GM21381 (cell line): Measurements from ENCODE around the gene ICA1L.

ENCODE experiments used
- ATAC-seq: cut with Tn5 transposase; IDR thresholded peaks from one replicate; pipeline ENCODE4 v1.9.1; 2021; ENCODE audit warnings: mild to moderate bottlenecking, moderate library complexity; ENCODE audit not compliant: unreplicated experiment

The ICA1L gene

DNA sequence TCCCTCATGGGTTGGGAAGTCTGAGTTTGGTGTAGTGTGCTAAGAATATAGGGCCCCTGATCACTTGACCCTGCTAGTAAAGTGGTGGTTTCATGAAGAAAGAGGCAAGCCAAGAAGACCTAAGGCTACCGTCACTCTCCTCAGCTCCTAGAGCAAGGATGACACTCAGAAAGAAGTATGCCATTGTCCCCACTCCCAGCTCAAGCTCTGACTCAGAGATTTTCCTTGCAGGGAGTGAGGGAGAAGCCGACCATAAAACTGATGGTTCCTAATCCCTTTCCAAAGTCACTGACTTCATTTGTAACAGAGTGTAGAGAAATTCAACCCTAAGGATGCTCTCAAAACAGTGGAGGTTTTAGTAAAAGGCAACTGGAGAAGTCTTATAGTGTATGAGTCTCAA, 80.9 kb downstream of the ICA1L start:
- ATAC-seq = no peak

DNA sequence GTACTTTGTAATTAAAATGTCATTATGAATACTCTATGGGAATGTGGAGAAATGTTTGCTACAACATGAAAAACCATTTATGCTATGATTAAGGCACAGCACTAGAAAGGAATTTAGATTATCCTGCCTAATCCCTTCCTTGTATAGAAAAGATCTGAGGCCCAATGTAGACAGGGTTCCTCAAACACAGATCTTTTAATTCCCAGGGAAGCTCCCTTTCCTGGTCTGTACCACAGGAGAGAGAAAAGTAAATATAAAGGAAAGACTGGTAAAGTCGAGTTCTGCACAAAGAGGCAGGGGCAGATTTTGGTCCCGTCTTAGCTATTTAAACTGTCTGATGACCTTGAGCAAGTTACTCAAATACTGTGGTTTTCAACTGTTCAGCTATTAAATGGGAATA, 84.7 kb downstream of the ICA1L start:
- no peak for ATAC-seq

DNA sequence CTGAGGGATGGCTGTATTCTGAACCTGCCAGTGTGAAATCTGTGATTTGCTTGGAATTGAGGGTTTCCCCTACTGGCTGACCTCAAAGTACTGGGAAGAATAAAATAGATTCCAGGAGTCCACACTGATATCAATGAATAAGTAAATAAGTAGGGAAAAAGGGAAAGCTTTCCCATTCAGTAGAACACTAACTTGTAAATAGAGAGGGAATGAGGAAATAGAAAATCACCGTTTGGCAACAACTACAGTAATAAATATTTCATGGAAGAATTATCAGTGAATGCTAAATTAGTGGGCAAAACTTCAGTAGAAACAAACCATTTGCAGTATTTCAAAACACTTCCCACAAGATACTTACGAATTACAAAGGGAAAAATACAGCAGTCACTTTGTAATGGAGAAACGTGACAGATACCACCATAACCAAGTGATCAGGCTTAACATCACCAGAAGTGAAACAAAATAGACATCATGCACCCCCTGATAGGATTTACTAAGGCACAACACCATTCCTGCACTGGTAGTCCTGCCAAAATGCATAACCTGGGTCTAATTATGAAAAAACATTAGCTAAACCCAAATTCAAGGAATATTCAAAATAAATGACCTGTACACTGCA, 88.5 kb downstream of the ICA1L start:
- no peak for ATAC-seq

DNA sequence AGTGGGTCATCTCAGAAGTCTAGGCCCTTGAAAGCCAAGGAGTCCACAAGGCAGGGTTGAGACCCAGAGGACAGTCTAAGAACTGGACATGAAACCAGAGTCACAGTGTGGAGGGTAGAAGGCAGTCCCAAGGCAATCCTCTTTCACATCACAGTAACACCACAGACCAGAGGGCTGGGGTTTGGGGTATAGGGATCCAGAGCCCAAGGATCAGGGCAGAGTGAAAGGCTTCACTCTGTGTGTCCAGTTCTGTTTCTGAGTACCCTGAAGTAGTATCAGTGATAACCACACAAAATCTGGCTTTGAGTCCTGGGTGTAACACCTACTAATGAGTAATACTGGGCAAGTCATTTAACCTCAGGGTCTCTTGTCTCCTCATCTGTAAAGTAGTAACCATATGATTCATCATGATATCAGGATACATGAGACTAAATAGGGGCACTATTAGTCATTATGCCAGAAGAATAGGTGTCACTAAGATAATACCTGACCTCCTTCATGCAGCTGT, 91.0 kb downstream of the ICA1L start:
- peak; percentile 96 for ATAC-seq

DNA sequence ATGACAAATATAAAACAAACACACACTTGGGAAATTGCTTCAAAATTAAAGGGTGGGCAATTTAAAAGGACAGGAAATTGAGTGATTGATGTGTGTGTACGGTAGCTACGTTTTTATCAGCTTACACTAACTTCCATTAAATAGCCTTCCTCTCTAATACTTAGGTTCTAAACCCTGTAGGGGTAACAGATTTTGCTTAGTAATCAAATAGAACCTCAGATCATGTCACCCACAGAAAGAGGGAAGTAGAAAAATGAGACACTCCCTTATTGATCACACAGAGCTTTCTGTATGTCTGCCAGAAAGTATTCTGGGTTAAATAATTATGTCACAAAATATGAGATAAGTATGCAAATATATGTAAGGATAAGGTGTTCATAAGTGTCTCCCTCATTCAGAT, 93.3 kb downstream of the ICA1L start:
- no peak for ATAC-seq

DNA sequence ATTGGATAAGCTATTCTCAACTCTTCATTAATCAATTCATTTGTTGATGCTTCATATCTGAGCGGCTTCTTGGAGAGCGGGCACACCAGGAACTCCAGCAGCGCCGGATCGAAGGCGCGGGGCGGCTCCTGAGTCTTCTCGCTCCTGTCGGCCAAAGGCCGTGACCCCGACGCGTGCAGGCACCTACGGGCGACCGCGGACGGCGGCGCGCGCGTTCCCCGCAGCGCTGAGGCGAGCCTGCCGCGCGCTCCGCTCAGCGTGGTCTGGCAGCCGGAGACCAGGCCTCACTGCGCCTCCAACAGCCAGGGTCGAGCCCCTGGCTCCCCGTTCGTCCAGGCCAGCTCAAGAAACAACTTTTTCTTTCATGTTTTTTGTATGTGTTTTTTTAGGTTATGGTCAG, 97.5 kb downstream of the ICA1L start:
- no peak for ATAC-seq

DNA sequence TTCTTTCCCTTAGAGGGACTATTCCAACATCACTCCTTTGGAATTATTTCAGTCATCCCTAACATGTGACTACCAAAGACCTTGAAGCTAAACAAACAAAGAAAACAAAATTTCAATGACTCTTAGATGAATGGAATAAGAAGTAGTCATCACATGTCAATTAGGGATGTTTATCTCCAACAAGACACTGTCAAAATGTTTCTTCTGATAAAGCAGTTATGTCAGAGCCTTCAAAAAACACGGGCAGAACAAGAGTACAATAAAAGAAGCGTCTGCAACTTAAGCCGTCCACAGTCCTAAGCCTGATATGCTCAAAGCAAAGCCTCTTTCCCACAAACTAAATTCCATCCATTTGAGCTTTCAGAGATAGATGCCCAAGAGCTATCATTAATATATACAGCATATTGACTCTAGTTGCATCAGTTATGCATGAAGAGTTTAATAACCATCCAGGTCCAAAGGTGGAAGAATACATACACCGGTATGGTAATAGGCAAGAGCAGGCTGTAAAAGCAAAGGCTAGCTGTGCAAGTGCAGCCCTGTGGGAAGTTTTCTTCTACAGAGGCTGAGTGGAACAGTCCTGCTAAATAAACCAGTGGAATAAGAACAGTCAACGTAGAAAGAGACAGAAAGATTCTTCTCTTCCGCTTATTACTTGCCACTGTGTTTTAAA, 98.1 kb downstream of the ICA1L start:
- ATAC-seq = no peak

DNA sequence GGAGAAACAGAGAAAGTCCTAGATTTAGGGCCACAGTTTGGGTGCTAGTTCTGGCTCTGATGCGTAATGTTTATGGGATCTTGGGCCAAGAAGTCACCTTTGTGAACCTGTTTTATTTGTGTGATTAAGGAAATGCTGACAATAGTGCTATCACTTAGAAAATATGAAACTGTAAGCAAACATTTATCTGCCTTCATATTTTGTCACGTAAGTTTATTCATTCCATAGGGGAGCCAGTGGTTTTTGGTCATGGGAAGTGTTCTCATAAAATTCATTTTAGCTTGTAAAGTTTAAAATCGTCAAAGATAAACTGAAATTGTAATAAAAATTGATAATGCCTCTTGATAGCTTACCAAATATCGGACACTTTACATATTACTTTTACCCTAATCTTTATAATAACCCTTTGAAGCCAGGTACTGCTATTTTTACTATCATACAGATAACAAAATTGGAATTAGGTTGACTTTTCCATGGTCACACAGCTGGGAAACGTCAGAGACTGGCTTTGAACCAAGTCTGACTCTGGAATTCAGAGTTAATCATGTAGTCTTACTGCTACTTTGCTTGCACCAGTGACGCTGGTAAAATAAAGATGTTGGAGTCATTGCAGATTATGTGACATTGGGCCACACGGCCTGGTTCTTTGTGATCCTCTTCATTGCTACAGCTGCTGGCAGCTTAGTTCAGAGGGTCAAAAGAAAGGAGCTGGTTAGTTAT, 99.7 kb downstream of the ICA1L start:
- no peak for ATAC-seq

DNA sequence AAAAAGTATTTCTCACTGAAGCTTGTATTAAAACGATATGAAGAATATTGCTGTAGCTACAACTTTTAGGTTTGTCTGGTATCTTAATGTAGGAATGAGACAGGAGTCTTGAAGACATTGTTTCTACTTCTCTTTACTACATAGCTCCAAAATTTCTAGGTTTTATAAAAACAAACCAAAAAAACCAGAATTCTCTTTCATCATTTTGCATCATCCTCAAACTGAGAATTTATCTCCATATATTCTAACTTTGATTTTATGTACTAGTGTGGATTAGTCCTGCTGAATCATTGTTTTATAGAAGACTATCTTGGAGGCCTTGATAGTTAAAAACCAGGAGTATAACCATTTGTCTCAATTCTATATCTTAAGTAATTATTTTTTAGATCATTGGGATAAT, 100.2 kb downstream of the ICA1L start:
- ATAC-seq = no peak

DNA sequence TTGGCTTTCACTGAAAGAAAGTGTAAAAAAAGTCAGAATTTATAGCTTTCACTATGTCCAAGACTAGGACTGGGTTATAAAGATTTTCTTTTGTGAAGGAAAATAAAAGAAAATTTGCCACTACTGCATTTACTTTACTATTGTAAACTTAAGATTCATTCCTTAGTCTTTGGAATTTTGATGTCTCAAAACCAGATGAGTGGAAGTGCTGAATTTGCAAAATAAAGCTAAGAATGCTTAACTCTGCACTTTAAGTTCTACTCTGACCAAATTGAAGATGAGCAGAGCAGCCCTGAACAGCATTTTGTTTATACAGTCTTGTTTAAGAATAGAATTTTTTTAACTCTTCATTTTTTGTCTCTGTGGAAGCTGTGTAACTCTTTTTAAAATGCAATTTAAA, 102.4 kb downstream of the ICA1L start:
- no peak for ATAC-seq

DNA sequence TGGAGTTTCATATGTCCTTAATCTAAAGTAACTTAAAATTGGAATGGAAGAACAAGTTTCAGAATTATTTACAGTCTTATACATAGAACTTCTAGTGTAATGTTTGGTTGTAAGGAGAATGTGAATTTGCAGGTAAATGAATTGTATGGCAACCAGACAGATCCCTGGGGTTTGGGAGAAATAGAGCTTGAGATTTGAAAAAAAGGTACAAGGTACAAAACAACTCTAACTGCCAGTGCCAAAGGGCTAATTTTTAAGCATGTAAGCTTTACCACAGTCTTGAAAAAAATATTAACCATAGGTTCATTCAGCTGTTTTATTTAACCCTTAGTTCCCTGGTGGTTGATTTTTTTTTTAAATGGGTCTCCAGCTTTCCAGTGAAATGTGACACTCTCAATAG, 103.3 kb downstream of the ICA1L start:
- no peak for ATAC-seq

DNA sequence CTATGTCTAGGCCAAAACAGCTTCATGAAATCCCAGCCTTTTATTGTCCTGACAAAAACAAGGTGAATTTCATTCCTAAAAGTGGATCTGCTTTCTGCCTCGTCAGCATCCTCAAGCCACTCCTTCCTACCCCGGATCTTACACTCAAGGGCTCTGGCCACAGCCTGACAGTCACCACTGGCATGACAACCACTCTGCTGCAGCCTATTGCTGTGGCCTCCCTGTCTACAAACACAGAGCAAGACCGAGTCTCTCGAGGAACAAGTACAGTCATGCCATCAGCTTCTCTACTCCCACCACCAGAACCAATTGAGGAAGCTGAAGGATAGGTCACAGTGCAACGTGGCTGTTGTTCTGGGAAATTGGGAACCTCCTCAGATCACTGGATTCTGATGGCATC, 106.1 kb downstream of the ICA1L start:
- no peak for ATAC-seq

DNA sequence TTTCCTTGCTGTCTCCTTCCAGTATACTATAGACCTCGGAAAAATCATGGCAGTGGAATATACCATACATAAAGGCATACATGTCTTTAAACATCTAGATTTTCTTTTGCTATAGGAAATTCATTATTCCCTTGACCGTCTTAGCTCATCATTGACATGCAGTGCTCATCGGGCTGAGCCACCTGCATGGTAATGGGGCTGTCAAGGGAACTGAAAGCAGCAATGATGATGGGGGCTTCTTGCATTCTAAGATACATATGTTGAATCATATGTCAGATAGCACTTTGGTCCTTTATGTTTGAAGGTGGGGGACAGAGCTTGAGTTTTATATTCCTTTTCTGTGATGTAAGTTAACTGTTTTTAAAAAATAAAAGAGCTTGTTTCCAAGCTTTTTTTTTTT, 106.6 kb downstream of the ICA1L start:
- no peak for ATAC-seq

DNA sequence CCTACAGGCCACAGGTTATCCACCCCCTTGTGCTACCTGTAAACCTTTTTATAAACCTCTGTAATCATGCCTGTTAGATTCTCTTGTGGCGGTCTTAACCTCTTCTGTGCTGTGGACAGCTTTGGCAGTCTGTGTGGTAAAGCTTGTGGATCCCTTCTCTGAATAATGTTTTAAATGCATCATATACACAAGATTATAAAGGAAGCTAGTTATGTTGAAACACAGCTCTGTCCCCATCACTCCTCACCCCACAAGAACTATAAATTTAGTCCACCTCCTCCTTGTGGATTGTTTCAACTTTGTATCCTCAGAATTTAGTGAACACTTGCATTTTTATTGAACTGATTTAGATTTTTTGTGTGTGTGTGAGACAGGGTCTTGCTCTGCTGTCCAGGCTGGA, 107.7 kb downstream of the ICA1L start:
- no peak for ATAC-seq

DNA sequence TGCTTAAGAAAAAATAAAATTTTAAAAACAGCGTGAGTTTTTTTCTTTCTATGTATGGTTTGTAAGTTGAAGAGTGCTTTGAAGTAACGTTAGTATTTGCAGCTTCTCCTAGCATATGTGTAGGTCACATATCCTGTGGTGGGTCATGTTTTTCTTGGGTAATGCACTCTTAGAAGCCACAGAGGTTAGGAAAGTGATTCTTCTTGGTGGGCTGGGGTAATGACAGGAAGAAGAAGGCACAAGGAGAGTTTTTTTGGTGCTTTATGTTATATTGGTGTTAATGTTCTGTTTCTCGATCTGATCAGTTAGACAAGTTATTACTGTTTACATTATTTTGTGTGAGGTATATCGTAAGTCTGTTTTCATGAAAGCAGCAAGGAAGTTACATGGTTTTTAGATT, 109.0 kb downstream of the ICA1L start:
- ATAC-seq = no peak

DNA sequence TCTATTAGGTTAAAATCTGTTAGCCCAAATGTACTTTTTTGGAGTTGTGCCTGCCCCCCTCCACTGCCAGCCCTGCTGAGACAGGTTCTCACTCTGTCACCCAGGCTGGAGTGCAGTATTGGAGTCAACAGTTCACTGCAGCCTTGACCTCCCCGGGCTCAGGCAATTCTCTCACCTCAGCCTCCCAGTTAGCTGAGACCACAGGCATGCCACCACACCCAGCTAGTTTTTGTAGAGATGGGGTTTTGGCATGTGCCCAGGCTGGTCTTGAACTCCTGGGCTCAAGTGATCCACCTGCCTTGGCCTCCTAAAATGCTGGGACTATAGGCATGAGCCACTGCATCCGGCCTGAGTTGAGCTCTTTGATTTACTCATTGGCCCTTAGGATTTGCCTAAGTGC, 110.7 kb downstream of the ICA1L start:
- no peak for ATAC-seq

DNA sequence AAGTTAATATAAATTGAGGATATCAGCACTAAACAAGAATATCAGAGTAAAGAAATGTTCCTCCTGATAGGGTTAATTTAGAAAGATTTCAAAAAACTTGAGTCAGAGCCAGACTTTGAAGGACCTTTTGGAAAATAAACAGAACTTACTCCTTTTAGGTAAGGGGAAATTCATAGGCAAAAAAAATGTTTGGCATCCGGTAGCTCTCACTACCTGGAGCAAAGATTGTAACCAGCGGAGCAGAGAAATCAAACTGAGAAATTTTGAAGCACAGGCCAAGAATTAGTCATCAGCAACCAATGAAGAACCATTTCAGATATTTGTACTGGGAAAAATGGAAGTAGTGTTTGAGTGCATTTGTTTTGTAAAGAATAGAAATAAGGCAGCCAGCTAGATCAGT, 113.0 kb downstream of the ICA1L start:
- ATAC-seq = no peak

DNA sequence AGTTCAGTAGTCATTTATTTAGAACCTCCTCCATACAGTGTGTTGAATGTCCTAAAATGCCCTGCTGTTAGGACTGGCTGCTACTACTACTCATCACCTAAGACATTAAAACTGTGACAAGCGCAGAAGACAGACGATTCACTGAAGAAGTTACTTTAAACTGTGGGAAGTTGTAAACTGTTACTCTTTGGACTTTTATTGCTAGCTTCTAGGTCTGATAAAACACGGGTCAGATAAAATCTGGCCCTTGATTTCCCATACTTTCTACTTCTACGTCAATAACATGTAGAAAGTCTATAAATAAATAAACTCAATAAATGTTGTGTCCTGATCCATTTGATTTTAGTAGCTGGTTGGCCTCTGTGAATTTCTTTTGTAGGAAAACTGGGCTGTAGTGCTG, 113.4 kb downstream of the ICA1L start:
- ATAC-seq = no peak

DNA sequence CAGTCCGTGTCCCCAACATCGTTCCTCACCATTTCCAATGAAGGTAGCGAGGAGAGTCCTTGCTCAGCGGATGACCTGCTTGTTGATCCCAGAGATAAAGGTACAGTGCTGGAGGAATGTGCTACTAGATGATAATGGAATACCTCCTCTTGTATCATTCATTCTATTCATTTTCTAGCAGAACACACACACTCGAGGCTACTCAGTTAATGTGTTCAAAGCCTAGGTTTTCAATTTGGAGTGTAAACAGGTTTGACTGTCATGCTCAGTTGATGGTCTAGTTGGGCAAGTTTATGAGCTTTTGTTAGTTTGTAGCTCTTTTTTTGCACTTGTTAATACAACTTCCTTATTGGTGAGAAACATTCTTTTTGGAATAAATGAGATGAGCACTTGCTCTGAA, 114.2 kb downstream of the ICA1L start:
- no peak for ATAC-seq

DNA sequence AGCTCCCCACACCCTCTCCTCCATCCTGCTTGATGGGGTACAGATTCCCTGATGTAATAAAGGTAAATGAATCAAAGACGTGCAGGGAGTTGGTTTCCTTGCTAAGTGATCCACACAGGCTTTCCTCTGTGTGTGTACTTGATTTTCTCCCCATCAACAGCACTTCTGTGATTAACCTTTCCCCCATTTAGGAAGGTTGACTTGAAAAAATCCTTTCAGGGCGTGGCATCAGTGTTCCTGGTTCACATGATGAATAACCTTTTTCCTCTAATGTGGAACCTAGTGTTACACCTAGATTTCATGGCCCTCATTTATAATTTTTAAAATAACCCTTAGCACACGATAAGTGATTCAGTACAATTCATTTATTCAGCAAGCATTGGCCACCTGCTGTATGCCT, 115.0 kb downstream of the ICA1L start:
- ATAC-seq = no peak

DNA sequence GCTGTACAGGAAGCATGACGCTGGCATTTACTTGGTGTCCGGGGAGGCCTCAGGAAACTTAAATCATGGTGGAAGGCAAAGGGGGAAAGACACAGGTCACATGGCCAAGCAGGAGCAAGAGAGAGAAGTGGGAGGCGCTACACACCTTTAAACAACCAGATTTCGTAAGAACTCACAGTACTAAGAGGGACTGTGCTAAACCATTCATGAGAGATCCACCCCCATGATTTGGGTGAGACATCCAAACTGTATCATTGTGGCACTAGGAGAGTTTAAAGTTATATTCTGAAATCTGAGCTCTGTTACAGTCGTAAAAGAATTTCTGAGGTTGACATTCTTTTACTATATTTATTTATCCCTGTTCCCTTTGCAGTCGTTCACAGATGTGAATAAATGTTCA, 116.6 kb downstream of the ICA1L start:
- no peak for ATAC-seq

DNA sequence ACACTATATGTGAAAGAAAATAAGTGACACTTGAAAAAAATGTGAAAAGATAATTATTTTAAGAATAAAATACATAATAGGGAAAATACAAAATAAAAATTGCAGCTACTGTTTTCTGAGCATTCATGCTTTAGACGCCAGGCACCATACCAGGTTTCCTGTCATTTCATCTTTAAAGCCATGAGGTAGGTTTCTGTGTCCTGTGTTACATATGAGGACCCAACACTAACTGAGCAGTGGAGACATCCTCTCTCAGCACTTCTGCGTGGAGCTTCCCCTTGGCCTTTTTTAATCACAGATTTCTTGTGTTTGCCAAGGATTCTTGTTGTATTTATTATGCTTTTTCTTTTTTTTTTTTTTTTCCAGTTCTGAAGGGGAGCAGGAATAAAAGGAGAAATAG, 119.5 kb downstream of the ICA1L start:
- no peak for ATAC-seq
